Mucosa of descending colon (tissue), 3 donors: ENCODE measurements around the gene POLR3E. TPM values are rescaled to one million over a fixed set of nuclear protein-coding genes. Genes with fewer than 3 reads are reported as not detected.
"Not testable (repeated sequence)": the region's sequence is repeated elsewhere in the genome, so short reads cannot be mapped to it uniquely, and the experiment has no call there.

ENCODE experiments used
- ATAC-seq: fragments of 200-7000 bp; cut with Tn5 transposase; one replicate; pipeline ENCODE4 v1.9.1; 2020; ENCODE audit warnings: mild to moderate bottlenecking, moderate library complexity
- DNase-seq, 3 donors: peaks; one replicate each; pipeline ENCODE4 v3.0.0-alpha.2; 2020
- H3K36me3 ChIP-seq: fragments of 200-600 bp; one replicate; pipeline ENCODE4 v1.8.0; 2021; ENCODE audit warnings: low read depth, mild to moderate bottlenecking
- H3K4me1 ChIP-seq: fragments of 200-600 bp; one replicate; pipeline ENCODE4 v1.8.0; 2021; ENCODE audit warnings: low read depth, mild to moderate bottlenecking
- H3K4me3 ChIP-seq: fragments of 200-600 bp; one replicate; pipeline ENCODE4 v1.8.0; 2021; ENCODE audit warnings: mild to moderate bottlenecking
- H3K9me3 ChIP-seq: fragments of 200-600 bp; one replicate; pipeline ENCODE4 v1.8.0; 2021; ENCODE audit warnings: mild to moderate bottlenecking
- CTCF ChIP-seq: fragments of 200-600 bp; IDR thresholded peaks from one replicate; pipeline ENCODE4 v1.8.0; 2022; ENCODE audit warnings: antibody characterized with exemption, mild to moderate bottlenecking
- intact Hi-C, 2 donors: fragments of 100-400 bp; cut with DNase I in 1 of 2; cut with micrococcal nuclease in 1 of 2; formaldehyde crosslinking; loops; one replicate each; pipeline versions ENCODE4 v1.11.0 to v1.11.1; 2022; cut with DNase I, micrococcal nuclease
- total RNA-seq, 3 donors: library from RNA; stranded (reverse); fragmentation: NEBNext Ultra II Directional in 2 of 3; extraction: Animal tissue kit (Norgen Biotek cat#: 25700) in 2 of 3; gene quantifications; one replicate each; pipeline versions ENCODE4 v1.2.1 to v1.2.4, GENCODE V29; 2021 to 2023
- donor health status: DM: no; HTN: no; CAD: no; lungs with moderate emphysema.
- donor health status: DM: no; HTN: no; CAD: no.
- donor health status: DM: no; HTN: yes; CAD: no.

Gene POLR3E
- total RNA-seq, 3 donors from 2014 or later: 37.7 to 54.5 (median 49.5) TPM

GRCh38 chr16:22366371-22366770 is 69.2 kb downstream of the POLR3E start:
- no peak overlapping the region for H3K4me3 ChIP-seq
- intact Hi-C loops: no loop called here
- peaks cover 32% of the 10 kb centered on the region for H3K4me1 ChIP-seq
- ATAC-seq: no peak
- TF ChIP-seq CTCF: no peak
- H3K36me3 ChIP-seq: no peaks in the 10 kb centered on the region
- no peak for DNase-seq
- H3K9me3 ChIP-seq: no peaks in the 10 kb centered on the region

- TF ChIP-seq CTCF: no peak
- intact Hi-C loops: no loop called here
- DNase-seq (no peak), ATAC-seq (no peak)
- Histone ChIP-seq H3K4me3 (no peak overlapping the region), H3K4me1 (peaks cover 34% of the 10 kb centered on the region), H3K9me3 (no peaks in the 10 kb centered on the region), H3K36me3 (no peaks in the 10 kb centered on the region)
Observed at GRCh38 chr16:22366889-22367288, 69.7 kb downstream of the POLR3E start.

GRCh38 chr16:22368200-22368826 is 71.1 kb downstream of the POLR3E start:
- intact Hi-C loops, DNase-seq, H3K36me3 ChIP-seq, H3K9me3 ChIP-seq, H3K4me3 ChIP-seq: not testable (repeated sequence)
- peak; percentile 32 for ATAC-seq
- peaks cover 48% of the 10 kb centered on the region for H3K4me1 ChIP-seq

- no peak overlapping the region for H3K4me3 ChIP-seq
- no peaks in the 10 kb centered on the region for H3K36me3 ChIP-seq
- peak; percentile 25 for ATAC-seq
- no peak for TF ChIP-seq CTCF
- intact Hi-C loops: no loop called here
- peaks cover 51% of the 10 kb centered on the region for H3K4me1 ChIP-seq
- H3K9me3 ChIP-seq: no peaks in the 10 kb centered on the region
- peak in 1 of 3 donors; percentile 29 for DNase-seq
Observed at GRCh38 chr16:22369221-22369811, 72.1 kb downstream of the POLR3E start.

- ATAC-seq (no peak), DNase-seq (no peak)
- no peak overlapping the region for H3K4me3 ChIP-seq
- H3K4me1 ChIP-seq: peaks cover 51% of the 10 kb centered on the region
- no peaks in the 10 kb centered on the region for H3K9me3 ChIP-seq
- H3K36me3 ChIP-seq: no peaks in the 10 kb centered on the region
- no peak for TF ChIP-seq CTCF
- intact Hi-C loops: no loop called here
Observed at GRCh38 chr16:22370038-22370820, 73.0 kb downstream of the POLR3E start.
